HUES6 (cell line): Measurements from ENCODE around the gene ACBD4.

Experiments
- H3K27ac ChIP-seq: 2 replicates; pipeline ENCODE4 v1.7.0; 2013; ENCODE audit warnings: low read depth, mild to moderate bottlenecking, low read length, inconsistent platforms
- H3K27me3 ChIP-seq: 2 replicates; pipeline ENCODE4 v1.6.1; 2013; ENCODE audit warnings: low read length; ENCODE audit not compliant: control insufficient read depth, insufficient read depth
- H3K36me3 ChIP-seq: 2 replicates; pipeline ENCODE4 v1.6.1; 2013; ENCODE audit warnings: low read length; ENCODE audit not compliant: control insufficient read depth, insufficient read depth
- H3K4me1 ChIP-seq: 2 replicates; pipeline ENCODE4 v1.6.1; 2013; ENCODE audit warnings: low read length; ENCODE audit not compliant: control insufficient read depth, insufficient read depth
- H3K4me3 ChIP-seq: 2 replicates; pipeline ENCODE4 v1.5.1; 2013; ENCODE audit warnings: low read depth, low read length
- H3K9ac ChIP-seq: one replicate; pipeline ENCODE4 v1.6.1; 2013; ENCODE audit warnings: mild to moderate bottlenecking, low read length
- H3K9me3 ChIP-seq: 2 replicates; pipeline ENCODE4 v1.6.1; 2013; ENCODE audit warnings: low read depth, low read length; ENCODE audit not compliant: control insufficient read depth, insufficient read depth

ACBD4 gene

DNA sequence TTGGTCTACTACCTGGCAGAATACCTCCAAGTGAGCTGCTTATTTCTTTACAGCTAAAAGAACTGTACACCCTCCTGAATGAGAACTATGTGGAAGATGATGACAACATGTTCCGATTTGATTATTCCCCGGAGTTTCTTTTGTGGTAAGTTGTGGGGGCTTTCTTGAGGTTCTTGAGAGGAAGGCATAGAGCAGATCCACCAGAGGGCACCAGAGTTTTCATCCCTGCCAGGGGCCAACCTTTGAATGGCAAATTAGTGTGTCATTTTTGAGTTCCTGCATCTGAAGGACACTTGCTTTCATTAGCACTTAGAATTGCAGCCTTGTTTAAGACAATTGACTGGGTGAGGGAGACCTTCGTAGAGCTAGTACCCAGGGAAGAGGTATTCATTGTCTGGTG is 39.3 kb upstream of the ACBD4 start:
- no peaks in the 10 kb centered on the region for H3K9me3 ChIP-seq
- peaks cover 85% of the 10 kb centered on the region for H3K36me3 ChIP-seq

DNA sequence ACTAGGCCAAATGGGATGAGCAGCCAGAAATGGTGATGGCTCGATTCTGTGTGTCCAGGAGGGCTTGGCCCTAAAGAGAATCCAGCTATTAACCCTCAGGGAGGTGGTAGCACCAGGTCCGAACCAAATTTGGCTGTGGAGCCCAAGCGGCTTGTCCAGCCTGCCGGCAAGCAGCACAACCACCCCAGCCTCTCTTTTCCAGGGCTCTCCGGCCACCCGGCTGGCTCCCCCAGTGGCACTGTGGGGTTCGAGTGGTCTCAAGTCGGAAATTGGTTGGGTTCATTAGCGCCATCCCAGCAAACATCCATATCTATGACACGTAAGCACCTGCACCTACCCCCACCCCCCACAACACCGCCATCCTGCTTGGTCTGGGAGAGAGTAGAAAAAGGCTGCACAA is 38.6 kb upstream of the ACBD4 start:
- no peaks in the 10 kb centered on the region for H3K27me3 ChIP-seq
- H3K36me3 ChIP-seq, result peaks cover 85% of the 10 kb centered on the region
- H3K27ac ChIP-seq, result no peak overlapping the region
- H3K4me1 ChIP-seq, result no peaks in the 10 kb centered on the region
- no peak overlapping the region for H3K9ac ChIP-seq
- H3K4me3 ChIP-seq, result no peak overlapping the region
- no peaks in the 10 kb centered on the region for H3K9me3 ChIP-seq

More for the DNA sequence above, 39.3 kb upstream of the ACBD4 start:
- H3K4me1 ChIP-seq, result peaks cover under 1% of the 10 kb centered on the region; the same call in 1 of the 2 replicates
- no peak overlapping the region for H3K9ac ChIP-seq
- no peak overlapping the region for H3K4me3 ChIP-seq
- H3K27me3 ChIP-seq, result no peaks in the 10 kb centered on the region
- no peak overlapping the region for H3K27ac ChIP-seq

DNA sequence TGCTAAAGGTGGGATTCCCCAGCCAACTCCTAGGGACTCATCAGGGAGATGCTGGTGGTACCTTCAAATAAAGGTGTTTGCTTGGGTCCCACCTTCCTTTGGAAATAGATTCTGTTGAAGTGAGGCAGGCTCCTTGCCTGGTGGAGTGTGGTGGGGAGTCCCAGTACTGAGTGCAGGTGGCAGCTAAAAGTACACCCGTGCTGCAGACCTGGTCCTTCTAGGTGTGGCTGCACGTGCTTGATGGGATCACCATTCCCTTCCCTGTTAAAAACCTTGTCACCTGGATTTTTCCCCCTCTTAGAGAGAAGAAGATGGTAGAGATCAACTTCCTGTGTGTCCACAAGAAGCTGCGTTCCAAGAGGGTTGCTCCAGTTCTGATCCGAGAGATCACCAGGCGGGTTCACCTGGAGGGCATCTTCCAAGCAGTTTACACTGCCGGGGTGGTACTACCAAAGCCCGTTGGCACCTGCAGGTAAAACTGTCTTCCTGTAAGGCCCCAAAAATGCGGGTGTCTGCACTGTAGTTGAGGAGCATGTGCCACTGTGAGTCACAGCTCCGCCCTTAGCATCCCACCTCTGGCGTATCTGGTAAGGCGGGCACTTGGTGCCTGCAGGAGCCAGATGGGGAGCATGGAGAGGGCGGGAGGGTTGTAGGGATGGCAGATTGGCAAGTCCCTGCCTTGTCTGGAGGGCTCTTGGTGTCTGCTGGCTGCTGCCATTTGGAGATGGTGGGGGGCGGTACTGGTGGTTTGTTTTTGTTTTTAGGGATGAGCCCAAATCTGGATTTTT is 37.2 kb upstream of the ACBD4 start:
- no peak overlapping the region for H3K4me3 ChIP-seq
- no peak overlapping the region for H3K9ac ChIP-seq

DNA sequence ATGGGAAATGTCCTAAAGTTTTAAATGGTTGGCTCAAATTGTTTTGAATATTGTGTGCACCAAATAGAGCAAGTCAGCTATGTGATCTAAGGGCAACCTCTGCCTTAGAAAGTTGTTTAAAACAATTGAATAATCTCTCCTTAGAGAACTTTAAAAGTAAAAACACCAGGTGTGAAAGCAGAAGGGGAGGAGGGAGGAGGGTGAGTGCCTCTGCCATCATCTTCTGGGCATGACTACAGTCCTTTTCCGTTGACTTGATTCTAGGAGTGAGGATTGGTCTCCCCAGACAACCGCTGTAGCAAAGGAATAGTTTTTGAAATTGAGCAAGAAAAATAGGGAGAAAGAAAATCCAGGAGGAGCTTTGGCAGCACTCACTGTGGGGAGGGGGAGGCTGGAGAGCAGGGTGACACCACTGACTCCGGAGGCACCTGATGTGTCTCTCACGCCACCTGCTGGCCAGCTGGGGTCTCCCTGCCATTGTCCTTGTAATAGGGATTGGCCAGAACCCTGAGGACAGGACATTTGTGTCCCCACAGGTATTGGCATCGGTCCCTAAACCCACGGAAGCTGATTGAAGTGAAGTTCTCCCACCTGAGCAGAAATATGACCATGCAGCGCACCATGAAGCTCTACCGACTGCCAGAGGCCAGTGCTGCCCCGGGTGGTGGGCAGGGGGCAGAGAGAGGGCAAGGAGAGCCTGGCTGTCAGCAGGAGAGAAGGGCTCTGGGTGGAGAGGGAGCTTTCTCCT is 36.4 kb upstream of the ACBD4 start:
- Histone ChIP-seq H3K27ac (no peak overlapping the region), H3K9ac (no peak overlapping the region), H3K36me3 (peaks cover 85% of the 10 kb centered on the region), H3K27me3 (no peaks in the 10 kb centered on the region), H3K4me3 (no peak overlapping the region), H3K9me3 (no peaks in the 10 kb centered on the region), H3K4me1 (no peaks in the 10 kb centered on the region)

More for the DNA sequence above, 37.2 kb upstream of the ACBD4 start:
- no peaks in the 10 kb centered on the region for H3K4me1 ChIP-seq
- peaks cover 85% of the 10 kb centered on the region for H3K36me3 ChIP-seq
- H3K27me3 ChIP-seq, result no peaks in the 10 kb centered on the region
- H3K27ac ChIP-seq, result no peak overlapping the region
- H3K9me3 ChIP-seq, result no peaks in the 10 kb centered on the region

DNA sequence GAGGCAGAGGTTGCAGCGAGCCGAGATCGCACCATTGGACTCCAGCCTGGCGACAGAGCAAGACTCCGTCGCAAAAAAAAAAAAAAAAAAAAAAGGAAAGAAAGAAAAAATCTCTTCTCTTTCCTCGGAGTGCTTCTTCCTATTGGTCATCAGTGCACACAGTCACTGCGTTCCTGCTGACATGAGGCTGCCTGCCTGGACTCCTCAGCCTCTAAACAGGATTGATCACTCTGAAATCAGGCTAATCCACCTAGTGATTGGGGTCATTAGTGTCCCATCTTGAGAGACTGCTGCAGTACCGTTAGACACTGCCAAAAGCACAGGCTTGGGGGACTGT is 34.0 kb upstream of the ACBD4 start:
- Histone ChIP-seq H3K4me1 (no peaks in the 10 kb centered on the region), H3K27ac (no peak overlapping the region), H3K36me3 (peaks cover 90% of the 10 kb centered on the region), H3K4me3 (no peak overlapping the region), H3K9me3 (no peaks in the 10 kb centered on the region), H3K9ac (no peak overlapping the region), H3K27me3 (no peaks in the 10 kb centered on the region)

DNA sequence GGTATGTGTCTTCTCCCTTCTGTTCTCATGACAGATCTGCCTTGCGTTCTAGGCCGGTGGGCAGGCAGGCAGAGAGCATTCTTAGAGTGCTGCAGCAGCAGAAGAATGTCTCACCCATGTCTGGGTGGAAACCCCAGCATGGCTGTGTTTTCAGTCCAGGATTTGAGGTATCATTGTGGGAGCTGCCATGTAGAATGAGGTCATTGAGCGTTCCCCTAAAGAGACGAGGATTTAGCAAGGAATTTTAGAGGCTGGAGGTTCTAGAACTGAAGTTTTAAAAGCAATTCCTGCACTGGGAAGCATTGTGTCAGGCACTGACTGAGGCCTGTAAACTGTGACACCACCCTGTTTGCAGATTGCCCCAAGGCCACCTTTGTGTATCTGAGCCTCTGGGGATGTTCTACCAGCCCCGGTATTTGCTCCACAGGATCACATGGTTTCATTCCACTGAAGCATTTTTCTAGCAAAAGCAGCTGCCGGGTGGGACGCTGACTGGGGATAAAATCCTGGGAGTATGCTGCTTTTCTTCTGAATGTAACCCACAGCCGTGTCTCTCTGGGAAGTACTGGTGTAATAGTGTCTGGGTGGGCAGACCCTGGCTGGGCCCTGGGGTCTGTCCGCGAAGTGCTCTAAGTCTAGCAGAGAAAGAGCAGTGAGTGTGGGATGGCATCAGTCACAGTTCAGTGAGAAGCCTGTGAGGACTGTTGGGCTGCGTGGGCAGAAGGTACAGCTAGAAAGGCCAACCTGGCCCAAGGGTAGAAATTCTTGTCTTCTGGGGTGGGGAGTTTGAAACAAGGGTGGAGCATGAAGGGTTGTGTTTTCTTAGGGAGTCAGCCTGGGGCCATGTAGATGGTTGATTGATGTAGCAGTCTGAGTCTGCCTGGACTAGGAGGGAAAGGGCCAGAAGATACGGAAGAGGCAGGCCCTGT is 33.3 kb upstream of the ACBD4 start:
- H3K27me3 ChIP-seq, result no peaks in the 10 kb centered on the region
- no peaks in the 10 kb centered on the region for H3K4me1 ChIP-seq
- H3K36me3 ChIP-seq, result peaks cover 90% of the 10 kb centered on the region
- H3K27ac ChIP-seq, result no peak overlapping the region
- no peak overlapping the region for H3K4me3 ChIP-seq
- H3K9me3 ChIP-seq, result no peaks in the 10 kb centered on the region
- no peak overlapping the region for H3K9ac ChIP-seq

DNA sequence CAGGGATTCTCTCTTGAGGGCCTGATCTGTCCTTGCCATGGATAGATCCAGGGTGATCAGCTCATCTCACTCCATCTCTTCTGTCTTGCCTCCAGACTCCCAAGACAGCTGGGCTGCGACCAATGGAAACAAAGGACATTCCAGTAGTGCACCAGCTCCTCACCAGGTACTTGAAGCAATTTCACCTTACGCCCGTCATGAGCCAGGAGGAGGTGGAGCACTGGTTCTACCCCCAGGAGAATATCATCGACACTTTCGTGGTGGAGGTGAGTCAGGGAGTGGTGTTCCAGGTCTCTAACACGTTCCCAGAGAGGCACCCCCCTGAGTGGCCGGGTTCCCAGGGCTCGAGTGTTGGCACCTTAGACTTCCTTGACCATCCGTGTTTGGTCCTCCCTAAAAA is 32.6 kb upstream of the ACBD4 start:
- H3K9me3 ChIP-seq, result no peaks in the 10 kb centered on the region

DNA sequence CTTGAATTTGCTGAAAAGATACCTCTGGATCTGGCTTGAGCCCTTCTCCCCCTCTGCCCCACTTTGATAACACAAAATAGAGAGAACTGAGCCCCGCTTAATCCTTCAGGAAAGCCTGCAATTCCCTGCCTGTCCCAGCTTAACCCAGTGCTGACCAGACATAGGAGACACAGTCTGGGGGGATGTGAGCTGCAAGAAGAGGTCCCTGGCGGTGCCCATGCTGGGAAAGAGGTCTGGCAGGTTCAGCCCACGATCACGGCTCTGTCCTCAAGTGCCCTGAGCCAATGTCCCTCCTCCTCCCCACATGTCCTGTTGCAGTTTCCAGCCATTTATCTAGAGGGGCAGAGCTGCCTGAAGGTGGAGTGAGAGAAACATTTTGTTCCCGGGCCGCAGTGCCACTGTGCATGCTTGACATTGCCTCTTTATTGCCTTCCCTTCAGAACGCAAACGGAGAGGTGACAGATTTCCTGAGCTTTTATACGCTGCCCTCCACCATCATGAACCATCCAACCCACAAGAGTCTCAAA is 32.2 kb upstream of the ACBD4 start:
- no peaks in the 10 kb centered on the region for H3K27me3 ChIP-seq
- H3K9ac ChIP-seq, result no peak overlapping the region
- peaks cover 90% of the 10 kb centered on the region for H3K36me3 ChIP-seq
- no peaks in the 10 kb centered on the region for H3K9me3 ChIP-seq
- H3K27ac ChIP-seq, result no peak overlapping the region
- H3K4me1 ChIP-seq, result no peaks in the 10 kb centered on the region
- no peak overlapping the region for H3K4me3 ChIP-seq

More for the DNA sequence above, 32.6 kb upstream of the ACBD4 start:
- Histone ChIP-seq H3K9ac (no peak overlapping the region), H3K27me3 (no peaks in the 10 kb centered on the region), H3K27ac (no peak overlapping the region), H3K36me3 (peaks cover 90% of the 10 kb centered on the region), H3K4me3 (no peak overlapping the region), H3K4me1 (no peaks in the 10 kb centered on the region)

DNA sequence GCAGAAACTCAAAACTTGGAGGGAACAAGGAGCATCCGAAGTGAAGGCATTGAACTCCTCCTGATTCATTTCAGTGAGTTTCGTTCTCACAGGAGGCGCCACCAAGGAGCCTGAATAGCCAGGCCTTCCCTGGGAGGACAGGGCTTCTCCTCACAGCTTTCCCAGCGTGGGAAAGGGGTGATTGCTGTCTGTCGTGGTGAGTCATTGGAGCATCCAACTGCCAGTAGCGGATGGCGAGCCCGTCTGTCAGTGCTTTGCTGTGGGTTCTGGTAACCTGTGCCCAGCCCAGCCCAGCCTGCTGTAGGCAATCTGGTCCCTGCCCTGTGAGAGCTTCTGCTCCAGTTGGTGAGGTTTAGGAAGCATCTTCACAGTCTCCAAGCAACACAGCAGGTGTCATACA is 31.5 kb upstream of the ACBD4 start:
- no peaks in the 10 kb centered on the region for H3K4me1 ChIP-seq
- no peak overlapping the region for H3K9ac ChIP-seq
- no peak overlapping the region for H3K27ac ChIP-seq
- H3K4me3 ChIP-seq, result no peak overlapping the region
- H3K9me3 ChIP-seq, result no peaks in the 10 kb centered on the region
- H3K36me3 ChIP-seq, result peaks cover 90% of the 10 kb centered on the region
- H3K27me3 ChIP-seq, result no peaks in the 10 kb centered on the region

DNA sequence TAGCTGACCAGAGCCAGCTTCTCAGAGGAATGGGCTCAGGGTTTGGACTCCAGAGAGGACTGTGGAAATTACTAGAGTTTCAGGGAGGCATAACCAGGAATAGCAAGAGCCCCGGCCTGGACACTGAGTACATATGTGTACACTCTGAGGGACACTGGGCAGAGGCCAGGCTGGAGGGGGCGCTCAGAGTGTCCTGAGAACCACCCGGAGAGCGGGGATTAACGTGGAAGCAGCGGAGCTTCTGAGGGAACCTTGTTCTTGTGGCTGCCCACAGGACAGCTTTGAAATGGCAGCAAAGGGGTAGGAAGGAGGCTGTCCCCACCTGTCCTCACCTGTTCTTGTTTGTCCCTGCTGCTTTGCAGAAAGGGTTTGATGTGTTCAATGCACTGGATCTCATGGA is 31.0 kb upstream of the ACBD4 start:
- Histone ChIP-seq H3K27me3 (no peaks in the 10 kb centered on the region), H3K9ac (no peak overlapping the region), H3K27ac (no peak overlapping the region), H3K9me3 (no peaks in the 10 kb centered on the region), H3K4me1 (no peaks in the 10 kb centered on the region), H3K4me3 (no peak overlapping the region), H3K36me3 (peaks cover 90% of the 10 kb centered on the region)
